Stimulated activated naive CD8-positive, alpha-beta T cell treated with anti-CD3 and anti-CD28 coated beads, Interleukin-15, Interleukin-2, amounts not matched to agents 100 ng/mL and 50 ng/mL, for 24 hours (primary cell): ENCODE results near the gene VCX2.
"Not testable (repeated sequence)": the region's sequence is repeated elsewhere in the genome, so short reads cannot be mapped to it uniquely, and the experiment has no call there.

Experiments
- H3K27ac Mint-ChIP-seq: one replicate; pipeline ENCODE4 v1.8.0; 2021; ENCODE audit warnings: mild to moderate bottlenecking, mixed read lengths
- H3K27me3 Mint-ChIP-seq: one replicate; pipeline ENCODE4 v1.8.0; 2021; ENCODE audit warnings: mixed read lengths
- H3K36me3 Mint-ChIP-seq: one replicate; pipeline ENCODE4 v1.8.0; 2021; ENCODE audit warnings: low read depth, mixed read lengths
- H3K4me1 Mint-ChIP-seq: one replicate; pipeline ENCODE4 v1.8.0; 2021; ENCODE audit warnings: low read depth, mixed read lengths
- H3K4me3 Mint-ChIP-seq: one replicate; pipeline ENCODE4 v1.8.0; 2021; ENCODE audit warnings: mild to moderate bottlenecking, mixed read lengths
- H3K9me3 Mint-ChIP-seq: one replicate; pipeline ENCODE4 v1.8.0; 2021; ENCODE audit warnings: mixed read lengths

Gene VCX2

GRCh38 chrX:8141896-8142295 is 29.2 kb downstream of the VCX2 start:
- Mint-ChIP-seq H3K36me3 (no peaks in the 10 kb centered on the region), H3K4me1 (no peaks in the 10 kb centered on the region), H3K27ac (no peak overlapping the region), H3K9me3 (peaks cover 4% of the 10 kb centered on the region), H3K4me3 (no peak overlapping the region), H3K27me3 (no peaks in the 10 kb centered on the region)

- Mint-ChIP-seq H3K4me3 (no peak overlapping the region), H3K27ac (no peak overlapping the region), H3K27me3 (no peaks in the 10 kb centered on the region), H3K9me3 (peaks cover 4% of the 10 kb centered on the region), H3K4me1 (no peaks in the 10 kb centered on the region), H3K36me3 (no peaks in the 10 kb centered on the region)
Observed at GRCh38 chrX:8140986-8141744, 29.9 kb downstream of the VCX2 start.

- H3K9me3 Mint-ChIP-seq: peaks cover 4% of the 10 kb centered on the region
- H3K4me1 Mint-ChIP-seq: no peaks in the 10 kb centered on the region
- no peaks in the 10 kb centered on the region for H3K27me3 Mint-ChIP-seq
- no peaks in the 10 kb centered on the region for H3K36me3 Mint-ChIP-seq
- no peak overlapping the region for H3K27ac Mint-ChIP-seq
- H3K4me3 Mint-ChIP-seq: no peak overlapping the region
Observed at GRCh38 chrX:8139716-8140115, 31.4 kb downstream of the VCX2 start.

GRCh38 chrX:8138252-8138651 is 32.8 kb downstream of the VCX2 start:
- Mint-ChIP-seq H3K27me3 (no peaks in the 10 kb centered on the region), H3K9me3 (peaks cover under 1% of the 10 kb centered on the region), H3K4me3 (no peak overlapping the region), H3K4me1 (no peaks in the 10 kb centered on the region), H3K27ac (no peak overlapping the region), H3K36me3 (peaks cover 5% of the 10 kb centered on the region)

GRCh38 chrX:8126648-8127047 is 44.4 kb downstream of the VCX2 start:
- Mint-ChIP-seq H3K4me1 (no peaks in the 10 kb centered on the region), H3K4me3 (no peak overlapping the region), H3K36me3 (no peaks in the 10 kb centered on the region), H3K9me3 (no peaks in the 10 kb centered on the region), H3K27me3 (no peaks in the 10 kb centered on the region), H3K27ac (no peak overlapping the region)

- H3K4me1 Mint-ChIP-seq: no peaks in the 10 kb centered on the region
Observed at GRCh38 chrX:8126092-8126491, 45.0 kb downstream of the VCX2 start.

GRCh38 chrX:8125566-8125965 is 45.5 kb downstream of the VCX2 start:
- H3K27me3 Mint-ChIP-seq: no peaks in the 10 kb centered on the region
- H3K9me3 Mint-ChIP-seq: no peaks in the 10 kb centered on the region
- H3K4me3 Mint-ChIP-seq: no peak overlapping the region
- H3K4me1 Mint-ChIP-seq: no peaks in the 10 kb centered on the region
- H3K27ac Mint-ChIP-seq: no peak overlapping the region
- H3K36me3 Mint-ChIP-seq: no peaks in the 10 kb centered on the region

More at GRCh38 chrX:8126092-8126491, 45.0 kb downstream of the VCX2 start:
- no peaks in the 10 kb centered on the region for H3K9me3 Mint-ChIP-seq
- H3K27ac Mint-ChIP-seq: no peak overlapping the region
- no peak overlapping the region for H3K4me3 Mint-ChIP-seq
- no peaks in the 10 kb centered on the region for H3K27me3 Mint-ChIP-seq
- H3K36me3 Mint-ChIP-seq: no peaks in the 10 kb centered on the region

- H3K27ac Mint-ChIP-seq: no peak overlapping the region
- no peaks in the 10 kb centered on the region for H3K36me3 Mint-ChIP-seq
- H3K27me3 Mint-ChIP-seq: no peaks in the 10 kb centered on the region
- H3K4me1 Mint-ChIP-seq: no peaks in the 10 kb centered on the region
- H3K9me3 Mint-ChIP-seq: no peaks in the 10 kb centered on the region
- H3K4me3 Mint-ChIP-seq: no peak overlapping the region
Observed at GRCh38 chrX:8122538-8122937, 48.5 kb downstream of the VCX2 start.

- not testable (repeated sequence) for H3K4me1 Mint-ChIP-seq, H3K27me3 Mint-ChIP-seq, H3K27ac Mint-ChIP-seq, H3K9me3 Mint-ChIP-seq, H3K36me3 Mint-ChIP-seq, H3K4me3 Mint-ChIP-seq
Observed at GRCh38 chrX:8121391-8121790, 49.7 kb downstream of the VCX2 start.
